PFSK-1 (cell line): Measurements from ENCODE around the gene IRF2BP2.

Source experiments
- POLR2AphosphoS5 ChIP-seq: IDR thresholded peaks from 2 replicates; pipeline ENCODE4 v1.6.1; 2012; ENCODE audit warnings: low read depth, mild to moderate bottlenecking, control low read depth, low read length, moderate library complexity
- REST ChIP-seq, 2 experiments: IDR thresholded peaks; 2 replicates each; pipeline versions ENCODE4 v1.6.1 to v1.8.0; 2011 to 2012; ENCODE audit warnings: low read depth in 2 of 2, low read length in 2 of 2, control low read depth in 1 of 2, inconsistent platforms in 1 of 2, mild to moderate bottlenecking in 1 of 2, moderate library complexity in 1 of 2; ENCODE audit not compliant: insufficient read depth in 1 of 2
- SIN3A ChIP-seq: IDR thresholded peaks from 2 replicates; pipeline ENCODE4 v1.6.1; 2012; ENCODE audit warnings: mild to moderate bottlenecking, low read length, moderate library complexity, borderline replicate concordance; ENCODE audit not compliant: insufficient read depth
- TAF1 ChIP-seq: IDR thresholded peaks from 2 replicates; pipeline ENCODE4 v1.6.1; 2012; ENCODE audit warnings: low read length, control low read depth, borderline replicate concordance; ENCODE audit not compliant: insufficient read depth

- TF ChIP-seq POLR2AphosphoS5 (no peak), REST (IDR thresholded peaks at IDR 0.05; ENCODE audit: insufficient read depth in 1 of 2, low read depth in 2 of 2, low read length in 2 of 2) (no peak), SIN3A (no peak), TAF1 (no peak)
Observed at GRCh38 chr1:234617986-234618736, 8.2 kb upstream of the IRF2BP2 start.
